G401.6 (cell line): ENCODE data around the gene DNPH1.

Source experiments
- FAIRE-seq: peaks from 2 replicates; lab custom pipeline; 2012; peaks lifted over from hg19 to GRCh38; lab: Jason Lieb, UNC

DNPH1 gene, protein sequence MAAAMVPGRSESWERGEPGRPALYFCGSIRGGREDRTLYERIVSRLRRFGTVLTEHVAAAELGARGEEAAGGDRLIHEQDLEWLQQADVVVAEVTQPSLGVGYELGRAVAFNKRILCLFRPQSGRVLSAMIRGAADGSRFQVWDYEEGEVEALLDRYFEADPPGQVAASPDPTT

DNA sequence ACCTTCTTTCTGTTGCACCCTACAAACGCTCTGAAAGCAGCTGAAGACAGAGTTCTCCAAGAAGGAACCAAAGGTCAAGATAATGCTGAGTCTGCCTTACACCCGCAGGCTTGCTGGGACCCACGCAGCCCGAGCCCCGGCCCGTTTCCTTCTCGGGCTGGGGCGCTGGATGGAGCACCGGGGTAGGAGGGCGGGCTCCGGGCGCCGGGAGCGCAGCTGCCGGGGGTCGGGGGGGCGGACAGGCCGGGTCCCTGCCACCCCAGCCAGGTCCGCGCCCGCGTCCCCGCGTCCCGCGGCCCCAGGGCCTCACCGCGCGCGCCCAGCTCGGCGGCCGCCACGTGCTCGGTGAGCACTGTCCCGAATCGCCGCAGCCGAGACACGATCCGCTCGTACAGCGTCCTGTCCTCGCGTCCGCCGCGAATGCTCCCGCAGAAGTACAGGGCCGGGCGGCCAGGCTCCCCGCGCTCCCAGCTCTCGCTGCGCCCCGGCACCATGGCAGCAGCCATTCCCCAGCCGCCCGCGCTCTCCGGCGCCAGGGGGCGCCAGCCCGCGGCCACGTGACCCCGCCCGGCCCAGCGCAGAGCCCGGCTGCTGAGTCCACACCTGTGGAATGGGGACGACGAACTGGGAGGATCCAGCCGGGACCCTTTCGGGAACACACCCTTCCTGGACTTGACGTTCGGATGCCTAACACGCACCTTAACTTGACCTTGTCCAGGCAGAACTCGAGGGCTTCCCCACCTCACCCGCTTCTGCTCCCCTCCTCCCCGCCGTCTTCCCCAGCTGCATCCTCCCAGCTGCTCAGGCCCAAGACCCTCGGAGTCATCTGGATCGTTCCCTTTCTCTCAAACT lies at the start of gene DNPH1:
Gene DNPH1 (minus strand): TSS at position 531 of the 852 bp plus-strand sequence. CDS start 25 bp downstream, at position 506.
- no peak for FAIRE-seq

- no peak for FAIRE-seq
Measured at GRCh38 chr6:43278524-43279078, 49.3 kb upstream of the DNPH1 start.

- no peak for FAIRE-seq
Measured at GRCh38 chr6:43277643-43278523, 48.6 kb upstream of the DNPH1 start.

DNA sequence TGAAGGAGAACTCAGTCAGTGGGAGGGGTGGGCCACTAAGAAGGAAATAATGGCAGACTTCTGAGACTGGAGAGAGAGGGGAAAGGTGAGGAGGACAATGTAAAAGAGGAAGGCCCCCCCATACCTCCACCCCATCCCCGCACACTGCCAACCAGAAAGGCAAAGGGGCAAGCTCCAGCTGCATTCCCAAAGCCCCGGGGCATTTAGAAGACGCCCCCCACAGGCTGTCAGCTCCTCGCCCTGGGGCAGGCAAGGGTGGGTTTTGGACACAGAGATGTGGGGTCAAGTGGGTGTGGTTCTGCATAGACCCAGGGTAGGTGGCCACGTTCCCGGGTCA lies 48.0 kb upstream of the DNPH1 start:
- FAIRE-seq = no peak

DNA sequence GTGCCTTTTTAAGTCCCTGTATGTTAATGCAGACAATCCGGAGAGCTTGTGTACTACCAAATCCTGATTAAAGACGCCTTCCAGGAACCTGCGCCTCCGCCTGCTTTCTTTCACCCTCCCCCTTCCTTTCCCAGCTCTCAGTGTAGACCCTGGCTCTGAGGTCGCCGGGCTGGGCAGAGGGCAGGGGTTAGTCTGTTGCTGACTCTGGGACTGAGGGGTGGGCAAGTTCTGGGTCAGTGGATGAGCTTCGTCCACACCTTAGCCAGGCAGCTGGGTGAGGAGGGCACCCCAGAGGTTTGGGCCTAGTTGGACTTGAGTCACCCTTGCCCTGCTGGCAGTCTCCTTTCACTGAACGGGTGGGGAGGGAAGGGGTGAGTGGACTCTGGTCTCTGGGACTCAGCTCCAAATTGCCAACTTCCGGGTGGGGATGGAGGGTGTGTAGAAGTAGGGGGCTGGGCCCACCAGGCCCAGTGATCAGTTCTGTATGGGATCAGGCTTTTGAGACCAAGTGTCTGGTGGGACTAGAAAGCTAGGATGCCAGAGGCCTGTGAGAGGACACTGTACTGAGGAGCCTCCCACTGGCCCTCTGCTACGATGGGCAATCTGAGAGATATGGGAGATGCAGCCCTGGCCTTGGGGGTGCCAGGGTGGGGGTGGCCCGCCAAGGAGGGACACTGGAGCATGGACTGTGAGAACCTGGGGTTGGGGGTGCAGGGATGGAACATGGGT lies 47.5 kb upstream of the DNPH1 start:
- FAIRE-seq = no peak

- no peak for FAIRE-seq
Measured at GRCh38 chr6:43275801-43276576, 46.7 kb upstream of the DNPH1 start.

GRCh38 chr6:43274916-43275597 lies 45.8 kb upstream of the DNPH1 start:
- no peak for FAIRE-seq

GRCh38 chr6:43274127-43274915 lies 45.0 kb upstream of the DNPH1 start:
- no peak for FAIRE-seq

DNA sequence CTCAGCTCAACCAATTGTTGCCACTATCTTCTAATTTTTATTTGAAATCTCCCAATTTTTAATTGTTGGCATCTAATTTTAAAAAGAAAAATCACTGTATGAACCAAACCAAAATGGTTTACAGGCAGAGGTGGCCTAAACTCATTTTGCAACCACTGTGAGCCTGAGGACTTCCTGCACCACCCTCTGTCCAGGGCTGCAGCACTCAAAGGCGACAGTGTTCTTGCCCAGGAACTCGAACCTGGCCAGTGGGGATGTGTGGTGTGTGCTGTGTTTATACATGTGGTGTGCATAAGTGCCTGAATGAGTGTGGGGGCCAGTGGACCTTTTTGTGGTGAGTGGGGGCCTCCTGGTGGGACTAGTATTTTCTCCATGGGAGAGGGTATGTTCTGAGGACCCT lies 44.4 kb upstream of the DNPH1 start:
- FAIRE-seq = no peak

GRCh38 chr6:43271944-43272343 lies 42.7 kb upstream of the DNPH1 start:
- FAIRE-seq = no peak

DNA sequence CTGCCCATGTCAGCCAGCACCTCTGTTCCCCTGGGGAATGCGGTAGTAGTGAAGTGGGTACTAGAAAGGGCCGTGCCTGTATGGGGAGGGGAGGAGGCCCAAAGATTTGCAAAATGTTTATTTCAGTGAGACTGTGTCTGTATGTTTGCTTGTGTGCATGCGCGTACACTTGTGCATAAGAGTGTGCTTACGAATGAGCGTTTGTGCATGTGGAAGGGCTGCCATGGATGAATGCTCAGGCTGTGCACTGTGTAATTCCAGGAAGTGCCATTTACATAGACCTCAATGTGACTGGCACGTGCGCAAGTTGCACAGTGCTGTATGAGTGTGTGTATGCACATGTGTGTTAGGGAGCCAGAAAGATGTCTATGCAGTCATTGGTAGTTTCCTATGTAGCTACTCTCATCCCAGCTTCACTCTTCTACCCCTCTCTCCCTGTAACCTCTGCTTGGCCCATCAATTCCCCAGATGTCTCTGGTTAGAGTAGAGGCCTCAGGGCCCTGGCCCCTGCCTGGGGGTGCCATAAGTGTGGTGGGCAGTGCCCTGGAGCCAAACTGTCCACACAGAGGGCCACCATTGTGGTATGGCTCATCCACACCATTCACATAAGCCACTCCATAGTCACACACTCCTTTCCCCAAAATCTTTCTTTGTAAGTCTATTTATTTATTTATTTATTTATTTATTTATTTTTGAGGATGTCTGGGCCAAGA lies 42.0 kb upstream of the DNPH1 start:
- FAIRE-seq = no peak

- FAIRE-seq = no peak
Measured at GRCh38 chr6:43269273-43270007, 40.2 kb upstream of the DNPH1 start.

- no peak for FAIRE-seq
Measured at GRCh38 chr6:43268782-43269272, 39.5 kb upstream of the DNPH1 start.

- no peak for FAIRE-seq
Measured at GRCh38 chr6:43268355-43268700, 39.0 kb upstream of the DNPH1 start.

- FAIRE-seq = no peak
Measured at GRCh38 chr6:43267619-43268354, 38.5 kb upstream of the DNPH1 start.

DNA sequence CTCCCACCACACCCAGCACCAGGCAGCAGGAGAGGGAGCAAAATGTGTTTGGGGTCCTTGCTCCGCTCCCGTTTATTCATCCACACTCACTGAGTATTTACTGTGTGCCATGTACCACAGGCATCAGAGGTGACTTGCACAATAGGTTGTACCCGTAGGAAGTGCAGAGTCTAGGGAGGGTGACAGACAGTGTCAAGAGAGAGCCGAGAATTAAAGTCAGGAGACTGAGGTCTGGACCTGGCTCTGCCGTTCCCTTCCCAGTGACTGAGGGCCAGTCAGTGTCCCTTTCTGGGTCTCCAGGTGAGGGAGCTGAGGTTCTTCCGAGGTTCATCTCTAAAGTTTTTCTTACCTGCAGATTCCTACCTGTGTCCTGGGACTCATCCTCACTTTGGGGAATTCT lies 36.3 kb upstream of the DNPH1 start:
- FAIRE-seq = no peak

DNA sequence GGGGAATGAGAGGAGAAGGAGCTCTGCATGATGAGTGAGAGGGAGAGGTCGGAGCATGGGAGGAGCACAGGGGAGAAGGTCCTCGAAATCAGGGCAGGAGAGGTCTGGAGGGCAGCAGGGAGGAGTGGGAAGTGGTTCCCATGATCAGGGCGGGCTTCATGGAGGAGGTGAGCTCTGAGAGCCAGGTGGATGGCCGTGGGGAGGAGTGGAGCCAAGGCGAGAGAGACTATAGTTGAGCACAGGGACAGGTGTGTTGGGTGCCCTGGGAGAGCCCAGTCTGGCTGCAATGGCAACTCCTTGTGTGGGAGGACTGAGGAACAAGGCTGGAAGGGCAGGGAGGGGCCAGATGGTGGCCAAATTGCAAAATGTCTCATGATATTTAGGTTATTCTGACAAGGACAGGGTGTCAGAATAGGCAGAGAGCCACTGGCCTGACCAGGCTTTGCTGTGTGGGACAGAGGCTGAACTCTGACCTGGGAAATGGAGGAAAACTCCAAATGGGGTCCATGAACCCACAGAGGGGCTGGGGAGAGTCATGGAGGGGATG lies 35.4 kb upstream of the DNPH1 start:
- FAIRE-seq = no peak
